Stimulated activated CD8-positive, alpha-beta memory T cell treated with anti-CD3 and anti-CD28 coated beads, Interleukin-15, amount 100 ng/mL, for 1 hour (primary cell): ENCODE measurements around the gene KRTAP10-8.
"Not testable (repeated sequence)": the region's sequence is repeated elsewhere in the genome, so short reads cannot be mapped to it uniquely, and the experiment has no call there.

Experiments used
- DNase-seq: peaks from one replicate; pipeline ENCODE4 v3.0.0-alpha.2; 2020; ENCODE audit warnings: low read depth

Gene KRTAP10-8

DNA sequence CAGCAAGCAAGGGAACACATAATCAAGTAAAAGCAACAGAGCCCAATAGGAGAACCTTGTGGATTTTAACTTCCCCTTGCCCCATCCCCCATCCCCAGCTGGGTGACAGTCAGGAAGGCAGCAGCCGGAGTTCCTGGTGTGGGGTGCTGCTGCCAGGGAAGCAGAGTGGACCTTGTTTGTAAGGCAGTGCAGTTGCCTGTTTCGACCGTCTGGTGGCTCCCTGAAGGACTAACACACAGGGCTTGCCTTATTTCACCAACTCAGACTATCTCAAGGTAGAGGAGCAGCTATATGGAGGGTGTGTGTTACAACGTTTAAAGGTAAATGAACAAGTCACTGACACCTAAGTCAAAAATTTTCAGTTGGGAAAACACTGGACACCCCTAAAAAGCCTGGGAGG, 6.6 kb downstream of the KRTAP10-8 start:
- DNase-seq = no peak

DNA sequence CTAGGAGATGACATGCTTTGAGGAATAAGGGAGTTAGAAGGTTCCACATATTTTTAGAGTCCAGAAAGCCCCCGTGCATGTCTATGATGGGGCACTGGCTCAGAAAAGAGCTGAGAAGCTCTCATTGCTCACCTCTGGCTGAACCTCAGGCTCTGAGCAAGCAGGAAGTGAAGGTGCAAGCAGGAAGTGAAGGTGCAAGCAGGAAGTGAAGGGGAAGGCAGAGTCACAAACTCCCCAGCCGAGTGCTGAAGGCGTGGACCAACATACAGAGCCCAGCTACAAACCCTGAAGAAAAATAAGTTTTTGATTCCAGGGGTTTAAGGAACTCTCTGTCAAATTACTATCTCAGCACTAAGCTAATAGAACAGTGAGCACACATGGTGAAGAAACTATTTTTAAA, 7.0 kb downstream of the KRTAP10-8 start:
- peak; percentile 14 for DNase-seq

DNA sequence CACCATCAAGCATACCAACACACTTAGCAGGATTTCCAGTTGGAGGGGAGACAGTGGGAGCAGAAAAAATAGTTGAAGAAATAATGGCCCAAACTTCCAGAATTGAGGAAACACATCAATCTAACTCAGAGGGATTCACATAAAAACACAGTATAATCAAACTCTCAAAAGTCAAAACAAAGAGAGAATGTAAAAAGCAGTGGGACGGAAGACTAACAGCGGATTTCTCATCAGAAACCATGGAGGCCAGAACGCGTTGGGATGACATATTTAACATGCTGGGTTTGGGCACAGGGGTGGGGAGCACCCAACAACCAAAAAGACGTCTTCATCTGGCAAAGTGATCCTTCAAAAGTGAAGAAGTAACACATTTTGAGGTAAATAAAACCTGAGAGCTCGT, 8.0 kb downstream of the KRTAP10-8 start:
- DNase-seq = no peak

DNA sequence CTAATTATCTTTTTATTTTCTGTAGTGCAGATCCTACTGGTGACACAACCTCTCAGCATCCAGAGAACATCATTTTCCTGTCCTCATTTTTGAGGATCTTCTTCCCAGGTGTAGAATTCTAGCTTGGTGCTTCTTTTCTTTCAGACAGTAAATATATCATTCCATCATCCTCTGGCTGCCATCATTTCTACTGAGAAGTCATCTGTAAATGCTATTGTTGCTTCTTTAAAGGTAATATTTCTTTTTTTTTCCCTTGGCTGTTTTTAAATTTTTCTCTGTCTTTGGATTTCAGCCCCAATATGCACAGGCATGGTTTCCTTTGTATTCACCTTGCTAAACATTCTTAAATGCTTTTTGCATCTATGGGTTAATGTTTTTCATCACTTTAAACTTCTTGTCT, 11.7 kb downstream of the KRTAP10-8 start:
- no peak for DNase-seq

DNA sequence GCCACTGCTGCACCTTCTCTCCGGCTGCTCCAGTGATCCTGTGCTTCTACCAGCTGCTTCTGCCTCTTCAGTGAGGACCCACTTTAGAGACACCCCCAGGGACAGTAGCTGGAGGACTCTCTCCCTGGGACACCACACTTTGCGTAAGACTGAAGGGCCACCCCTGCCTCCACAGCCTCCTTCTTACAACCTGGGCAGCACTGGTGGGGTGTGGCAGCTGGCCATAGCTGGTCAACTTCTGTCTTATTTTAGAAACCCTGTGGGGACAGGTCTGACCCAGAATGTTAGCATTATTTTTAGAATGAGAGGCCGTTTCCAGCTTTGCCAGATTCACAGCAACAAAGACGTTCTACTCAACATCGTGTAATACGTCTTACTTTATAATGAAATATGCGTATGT, 13.9 kb downstream of the KRTAP10-8 start:
- DNase-seq = no peak

DNA sequence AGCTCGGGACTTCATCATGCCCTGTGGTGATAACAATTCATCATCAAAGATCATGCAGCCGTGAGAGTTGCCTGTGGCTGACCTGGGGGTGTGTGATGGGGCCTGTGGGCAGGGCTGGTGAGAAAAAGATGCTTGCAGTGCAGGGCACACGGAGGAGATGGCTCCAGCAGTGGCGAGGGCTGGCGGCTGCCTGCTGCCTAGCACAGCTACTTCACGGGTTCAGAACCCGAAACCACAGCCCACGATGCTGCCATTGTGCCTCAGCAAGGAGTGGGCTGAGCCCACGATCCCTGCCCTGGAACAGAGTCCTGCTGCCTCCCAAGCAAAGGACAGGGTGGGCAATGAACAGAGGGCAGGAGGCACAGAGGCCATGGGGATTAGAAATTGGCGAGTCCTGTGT, 14.4 kb downstream of the KRTAP10-8 start:
- DNase-seq = no peak

DNA sequence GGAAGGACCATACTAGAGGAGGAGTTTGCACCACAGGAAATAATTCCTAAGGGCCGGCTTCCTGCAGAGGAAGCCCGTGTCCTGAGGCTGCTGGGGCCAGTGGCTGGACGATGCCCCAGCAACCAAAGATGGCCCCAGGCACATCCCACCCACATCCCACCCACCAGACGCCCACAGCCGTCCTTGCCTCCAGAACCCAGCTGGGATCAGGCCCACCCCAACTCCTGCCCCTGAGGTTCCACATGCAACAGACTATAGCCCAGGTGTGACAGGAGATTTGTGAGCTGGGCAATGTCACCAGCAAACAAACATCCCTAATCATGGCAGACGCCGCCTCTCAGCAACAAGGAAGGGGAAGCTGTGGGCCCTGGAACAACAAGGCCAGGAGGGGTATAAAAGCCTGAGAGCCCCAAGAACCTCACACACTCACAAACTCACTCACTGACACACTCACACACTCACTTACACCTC, 14.8 kb downstream of the KRTAP10-8 start, which contains the start of gene KRTAP10-9:
Gene KRTAP10-9 (plus strand): TSS at position 421 of the 471 bp plus-strand sequence. CDS start 79 bp downstream, outside the sequence.
- no peak for DNase-seq

DNA sequence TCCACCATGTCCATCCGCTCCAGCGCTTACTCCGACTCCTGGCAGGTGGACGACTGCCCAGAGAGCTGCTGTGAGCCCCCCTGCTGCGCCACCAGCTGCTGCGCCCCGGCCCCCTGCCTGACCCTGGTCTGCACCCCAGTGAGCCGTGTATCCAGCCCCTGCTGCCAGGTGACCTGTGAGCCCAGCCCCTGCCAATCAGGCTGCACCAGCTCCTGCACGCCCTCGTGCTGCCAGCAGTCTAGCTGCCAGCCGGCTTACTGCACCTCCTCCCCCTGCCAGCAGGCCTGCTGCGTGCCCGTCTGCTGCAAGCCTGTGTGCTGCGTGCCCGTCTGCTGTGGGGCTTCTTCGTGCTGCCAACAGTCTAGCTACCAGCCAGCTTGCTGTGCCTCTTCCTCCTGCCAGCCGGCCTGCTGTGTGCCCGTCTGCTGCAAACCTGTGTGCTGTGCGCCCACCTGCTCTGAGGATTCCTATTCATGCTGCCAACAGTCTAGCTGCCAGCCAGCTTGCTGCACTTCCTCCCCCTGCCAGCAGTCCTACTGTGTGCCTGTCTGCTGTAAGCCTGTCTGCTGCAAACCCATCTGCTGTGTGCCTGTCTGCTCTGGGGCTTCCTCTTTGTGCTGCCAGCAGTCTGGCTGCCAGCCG, 15.4 kb downstream of the KRTAP10-8 start:
- not testable (repeated sequence) for DNase-seq

DNA sequence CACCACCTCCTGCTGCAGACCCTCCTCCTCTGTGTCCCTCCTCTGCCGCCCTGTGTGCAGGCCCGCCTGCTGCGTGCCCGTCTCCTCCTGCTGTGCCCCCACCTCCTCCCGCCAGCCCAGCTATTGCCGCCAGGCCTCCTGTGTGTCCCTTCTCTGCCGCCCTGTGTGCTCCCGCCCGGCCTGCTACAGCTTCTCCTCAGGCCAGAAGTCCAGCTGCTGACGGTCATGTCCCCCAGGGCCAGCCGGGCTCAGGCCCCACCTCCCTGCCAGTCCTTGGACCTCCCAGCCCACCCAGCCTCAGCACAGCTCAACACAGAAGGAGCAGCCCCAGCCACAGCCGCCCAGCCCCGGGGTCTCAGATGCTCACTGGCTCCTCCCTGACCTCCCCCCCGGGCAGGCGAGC, 16.0 kb downstream of the KRTAP10-8 start:
- DNase-seq = not testable (repeated sequence)

DNA sequence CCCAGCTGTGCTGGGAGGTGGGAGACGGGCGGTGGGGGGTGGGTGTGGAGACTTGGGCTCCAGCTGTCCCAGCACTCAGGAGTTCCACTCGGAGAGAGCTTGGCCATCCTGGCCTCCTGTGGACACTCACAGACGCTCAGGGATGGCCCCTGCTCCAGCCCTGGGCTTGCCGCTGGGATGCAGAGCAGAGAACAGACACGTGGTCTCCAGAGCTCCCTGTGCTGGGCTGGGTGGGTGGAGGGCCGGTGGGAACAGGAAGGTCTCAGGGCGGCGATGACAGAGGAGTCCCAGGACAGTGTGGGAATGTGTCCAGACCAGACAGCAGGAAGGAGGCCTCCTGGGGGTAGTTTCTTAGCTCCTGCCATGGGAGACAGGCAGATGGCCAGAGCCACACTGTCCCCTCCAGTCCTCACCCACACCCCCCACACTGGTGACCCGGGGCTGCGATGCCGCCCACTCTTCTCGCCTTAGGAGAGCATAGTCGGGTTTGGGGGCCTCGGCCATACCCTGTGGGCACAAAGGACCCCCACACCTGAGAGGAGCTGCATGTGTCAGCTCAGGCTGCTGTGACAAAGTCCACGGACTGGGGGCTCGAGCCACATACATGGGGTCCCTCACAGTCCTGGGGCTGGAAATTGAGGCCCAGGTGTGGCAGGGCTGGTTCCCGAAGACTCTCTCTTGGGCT, 17.0 kb downstream of the KRTAP10-8 start:
- DNase-seq = no peak

DNA sequence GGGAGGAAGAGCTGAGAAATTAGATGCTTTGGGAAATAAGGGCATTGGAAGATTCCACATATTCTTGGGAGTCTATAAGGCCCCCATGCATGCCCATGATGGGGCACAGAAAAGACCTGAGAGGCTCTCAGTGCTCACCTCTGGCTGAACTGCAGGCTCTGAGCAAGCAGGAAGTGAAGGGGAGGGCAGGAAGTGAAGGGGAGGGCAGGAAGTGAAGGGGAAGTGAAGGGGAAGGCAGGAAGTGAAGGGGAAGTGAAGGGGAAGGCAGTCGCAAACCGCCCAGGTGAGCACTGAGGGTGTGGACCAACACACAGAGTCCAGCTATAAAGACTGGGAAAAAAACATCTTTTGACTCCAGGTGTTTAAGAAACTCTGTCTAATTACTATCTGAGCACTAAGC, 18.6 kb downstream of the KRTAP10-8 start:
- no peak for DNase-seq

DNA sequence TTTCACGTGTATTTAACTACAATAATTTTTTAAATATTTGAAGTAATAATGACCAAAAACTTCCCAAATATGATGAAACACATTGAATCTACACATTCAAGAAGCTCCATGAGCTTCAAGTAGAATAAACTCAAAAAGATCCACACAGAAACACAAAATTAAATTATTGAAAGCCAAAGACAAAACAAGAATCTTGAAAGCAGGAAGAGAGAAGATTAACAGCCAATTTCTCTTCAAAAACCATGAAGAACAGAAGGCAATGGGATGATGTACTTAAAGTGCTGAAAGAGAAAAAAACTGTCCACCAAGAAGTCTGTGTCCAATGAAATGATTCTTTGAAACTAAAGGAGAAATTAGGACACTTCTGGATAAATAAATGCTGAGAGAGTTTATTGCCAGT, 20.2 kb downstream of the KRTAP10-8 start:
- no peak for DNase-seq

DNA sequence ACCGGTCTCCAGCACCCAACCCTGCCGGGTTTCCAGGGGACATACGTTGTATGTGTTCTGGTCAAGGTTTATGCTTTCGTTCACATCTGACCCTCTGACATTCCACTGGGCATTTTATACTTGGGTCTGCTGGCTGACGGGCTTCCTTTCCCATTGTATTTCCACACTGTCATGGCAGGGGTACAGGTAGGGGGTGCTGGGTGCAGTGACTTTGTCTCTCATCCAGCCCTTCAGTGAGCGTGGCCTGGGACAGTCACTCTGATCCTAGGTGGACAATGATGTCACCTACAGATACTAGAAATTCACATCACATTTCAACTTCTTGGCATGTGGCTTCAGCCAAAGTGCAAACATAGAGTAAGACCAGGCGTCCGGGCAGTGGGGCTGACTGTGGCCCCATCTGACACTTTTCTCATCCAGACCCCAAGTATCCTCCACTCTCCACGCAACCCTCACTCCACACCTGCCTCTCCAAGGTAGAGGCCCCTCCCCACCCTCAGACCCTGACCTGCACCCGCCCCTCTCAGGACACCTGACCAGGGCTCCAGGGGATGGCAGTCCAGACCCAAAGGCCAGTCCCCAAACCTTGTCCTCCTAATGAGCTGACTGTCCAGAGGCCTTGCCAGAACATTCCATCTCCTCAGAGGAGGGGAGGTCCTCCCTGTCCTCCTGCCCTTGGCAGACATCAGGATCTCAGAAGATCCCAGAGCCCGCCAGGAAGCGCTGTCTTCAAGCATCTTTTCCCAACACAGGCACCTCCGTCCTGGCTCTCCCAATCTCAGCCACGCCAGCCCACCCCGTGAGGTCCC, 24.5 kb downstream of the KRTAP10-8 start:
- no peak for DNase-seq

DNA sequence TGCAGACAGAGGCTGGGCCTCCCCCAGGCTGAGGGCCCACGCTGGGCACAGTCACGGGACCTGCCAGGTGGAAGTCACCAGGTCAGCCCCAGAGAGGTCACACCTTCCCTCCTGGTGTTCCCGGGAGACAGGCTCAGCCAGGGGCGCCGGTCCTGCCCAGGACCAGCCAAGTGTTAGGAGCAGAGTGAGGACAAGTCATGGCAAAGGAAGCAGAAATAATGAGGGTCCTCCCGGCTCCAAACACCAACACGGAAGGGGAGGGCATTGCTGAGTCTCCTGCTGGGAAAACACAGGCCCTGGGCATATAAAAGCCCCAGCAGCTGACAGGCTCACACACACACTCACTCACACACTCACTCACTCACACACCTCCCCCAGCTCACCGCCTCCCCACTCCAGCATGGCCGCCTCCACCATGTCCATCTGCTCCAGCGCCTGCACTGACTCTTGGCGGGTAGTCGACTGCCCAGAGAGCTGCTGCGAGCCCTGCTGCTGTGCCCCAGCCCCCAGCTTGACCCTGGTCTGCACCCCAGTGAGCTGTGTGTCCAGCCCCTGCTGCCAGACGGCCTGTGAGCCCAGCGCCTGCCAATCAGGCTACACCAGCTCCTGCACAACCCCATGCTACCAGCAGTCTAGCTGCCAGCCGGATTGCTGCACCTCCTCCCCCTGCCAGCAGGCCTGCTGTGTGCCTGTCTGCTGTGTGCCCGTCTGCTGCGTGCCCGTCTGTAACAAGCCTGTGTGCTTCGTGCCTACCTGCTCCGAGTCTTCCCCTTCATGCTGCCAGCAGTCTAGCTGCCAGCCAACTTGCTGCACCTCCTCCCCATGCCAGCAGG, 25.4 kb downstream of the KRTAP10-8 start, which contains the start of gene KRTAP10-10:
Gene KRTAP10-10 (plus strand): TSS at position 339 of the 833 bp plus-strand sequence. CDS start 62 bp downstream, at position 401.
- DNase-seq = no peak

DNA sequence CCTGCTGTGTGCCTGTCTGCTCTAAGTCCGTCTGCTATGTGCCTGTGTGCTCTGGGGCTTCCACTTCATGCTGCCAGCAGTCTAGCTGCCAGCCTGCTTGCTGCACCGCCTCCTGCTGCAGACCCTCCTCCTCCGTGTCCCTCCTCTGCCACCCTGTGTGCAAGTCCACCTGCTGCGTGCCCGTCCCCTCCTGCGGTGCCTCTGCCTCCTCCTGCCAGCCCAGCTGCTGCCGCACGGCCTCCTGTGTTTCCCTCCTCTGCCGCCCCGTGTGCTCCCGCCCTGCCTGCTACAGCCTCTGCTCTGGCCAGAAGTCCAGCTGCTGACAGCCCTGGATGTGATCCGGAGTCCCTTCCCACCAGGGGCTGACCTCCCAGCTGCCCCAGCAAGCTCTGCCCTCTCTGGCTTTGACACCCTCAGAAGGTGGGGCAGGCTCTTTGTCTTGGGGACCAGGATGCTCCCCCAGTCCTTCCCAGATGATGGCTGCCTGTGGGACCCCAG, 26.0 kb downstream of the KRTAP10-8 start:
- not testable (repeated sequence) for DNase-seq

DNA sequence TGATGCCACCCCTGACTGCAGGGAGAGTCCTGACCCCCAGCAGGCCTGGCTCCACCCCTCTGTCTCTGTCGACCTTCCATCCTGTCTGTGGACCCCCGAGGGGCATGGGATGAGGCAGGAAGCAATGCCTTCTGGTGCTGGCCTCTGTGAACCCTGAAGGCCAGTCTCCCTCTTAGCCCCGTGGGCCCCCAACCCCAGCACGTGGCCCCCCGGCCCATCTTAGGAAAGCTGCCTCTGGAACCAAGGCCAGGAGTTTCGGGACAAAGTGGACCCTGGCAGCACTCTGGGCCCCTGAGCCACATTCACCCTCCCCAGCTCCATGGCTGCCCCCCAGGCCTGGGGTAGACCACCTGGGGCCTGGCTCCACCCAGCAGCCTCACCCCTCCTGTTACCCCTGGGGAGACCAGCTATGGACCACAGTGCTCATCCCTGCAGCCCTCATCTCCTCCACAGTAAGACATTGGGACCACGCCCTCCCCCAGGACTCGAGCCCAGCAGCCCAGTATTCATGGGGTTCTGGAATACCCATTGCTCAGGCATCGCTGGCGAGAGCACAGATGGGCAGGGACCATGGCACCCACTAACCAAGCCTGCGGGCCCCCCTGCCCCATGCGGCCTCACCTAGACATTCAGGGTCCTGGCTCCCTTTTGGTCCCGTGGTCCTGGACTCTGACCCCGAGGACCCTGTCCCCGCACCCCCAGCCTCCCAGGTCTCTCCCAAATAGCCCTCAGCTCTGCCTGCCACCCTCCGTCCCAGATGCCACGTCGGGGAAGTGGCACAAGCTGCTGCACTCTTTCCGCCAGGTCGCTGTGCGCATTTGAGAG, 26.8 kb downstream of the KRTAP10-8 start:
- DNase-seq = not testable (repeated sequence)

DNA sequence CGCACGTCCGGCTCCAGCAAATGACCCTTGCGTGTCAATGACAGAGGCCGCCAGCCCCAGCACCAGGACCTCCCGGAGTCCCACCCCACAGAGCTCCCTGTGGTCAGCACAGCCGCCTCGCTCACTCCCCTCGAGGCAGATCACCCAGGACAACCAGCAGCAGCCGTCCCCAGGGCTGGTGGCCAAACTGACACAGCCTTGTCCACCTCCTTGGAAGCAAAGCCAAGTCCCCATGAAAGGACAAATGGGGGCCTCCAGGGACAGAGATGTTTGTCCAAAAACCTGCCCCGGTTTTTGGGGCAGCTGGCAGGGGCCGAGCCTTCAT, 27.4 kb downstream of the KRTAP10-8 start:
- no peak for DNase-seq

DNA sequence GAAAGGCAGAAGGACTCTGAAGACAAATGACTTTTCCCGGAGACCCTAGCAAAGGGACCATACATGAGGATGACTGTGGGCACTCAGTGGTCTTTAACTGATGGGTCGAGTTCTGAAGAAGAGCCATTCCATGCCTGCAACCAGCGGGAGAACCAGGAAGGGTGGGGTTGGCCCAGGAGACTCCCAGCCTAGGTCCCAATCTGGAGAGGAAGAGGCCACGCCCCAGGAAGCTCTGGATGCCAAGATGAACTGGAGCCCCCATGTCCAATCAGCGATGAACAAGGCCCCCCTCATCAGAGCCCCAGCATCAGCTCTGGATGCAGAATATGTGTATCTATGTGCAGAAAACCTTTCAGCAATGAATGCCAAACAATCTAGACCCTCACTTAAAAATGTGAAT, 28.9 kb downstream of the KRTAP10-8 start:
- DNase-seq = no peak

DNA sequence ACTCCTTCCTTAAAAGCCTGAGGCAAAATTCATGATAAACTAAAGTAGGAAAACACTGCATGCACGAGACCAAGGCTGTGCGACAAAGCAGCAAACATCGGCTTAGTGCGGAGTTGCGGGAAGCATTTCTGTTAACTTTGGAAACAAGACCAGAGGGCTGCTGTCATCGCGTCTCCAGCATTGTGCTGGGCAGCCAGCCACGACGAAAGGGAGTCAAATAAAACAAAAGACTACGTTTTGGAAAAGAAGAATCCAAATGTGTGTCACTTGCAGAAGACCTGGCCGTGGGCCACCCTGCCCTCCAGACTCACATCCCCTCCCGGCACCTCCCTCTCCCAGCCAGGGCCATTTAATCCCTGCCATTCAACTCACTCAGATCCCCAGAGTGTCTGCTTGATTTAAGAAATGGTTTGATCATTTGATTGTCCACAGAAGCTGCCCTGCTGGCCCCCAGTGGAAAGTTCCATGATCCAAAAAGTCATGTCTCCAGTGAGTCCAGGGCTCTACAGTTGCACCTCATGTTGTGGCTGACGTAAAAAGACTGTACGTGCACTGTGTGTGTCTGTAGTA, 31.9 kb downstream of the KRTAP10-8 start:
- no peak for DNase-seq

DNA sequence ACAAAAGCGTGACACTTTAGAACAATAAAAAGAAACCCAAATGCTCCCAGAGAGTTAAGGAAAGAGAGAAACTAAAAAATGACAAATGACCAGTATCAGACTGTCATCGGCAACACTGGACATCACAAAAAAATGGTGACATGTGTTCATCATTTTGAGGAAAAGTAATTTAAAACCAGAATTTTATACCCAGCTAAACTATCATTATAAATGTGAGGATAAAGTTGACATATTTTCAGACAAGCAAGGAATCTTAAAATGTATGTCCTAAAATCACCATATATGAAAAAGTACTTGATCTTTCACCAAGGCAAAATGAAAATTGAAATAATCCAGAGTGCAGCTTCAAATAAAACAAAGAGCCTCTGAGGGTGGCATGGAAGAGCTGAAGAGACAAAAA, 33.0 kb downstream of the KRTAP10-8 start:
- no peak for DNase-seq
